Renal pelvis (tissue), 4 donors: ENCODE results near the gene ITGA8. TPM values are rescaled to one million over a fixed set of nuclear protein-coding genes. Genes with fewer than 3 reads are reported as not detected.

Experiments used
- DNase-seq: peaks from one replicate; pipeline ENCODE4 v3.0.0-alpha.2; 2013
- polyA plus RNA-seq, 3 donors: library from polyadenylated mRNA; unstranded; fragments of 120-200 nt; gene quantifications; one replicate each; pipeline ENCODE4 v1.2.1, GENCODE V29; 2013; ENCODE audit not compliant: insufficient read length in 3 of 3

Gene ITGA8
- polyA plus RNA-seq, 3 donors: 27.8 to 46.1 (median 39.0) TPM

GRCh38 chr10:15472008-15472407, 247.7 kb downstream of the ITGA8 start:
- peak; percentile 31 for DNase-seq

- no peak for DNase-seq
These were observed 250.6 kb downstream of the ITGA8 start for GRCh38 chr10:15469111-15469510.

DNA sequence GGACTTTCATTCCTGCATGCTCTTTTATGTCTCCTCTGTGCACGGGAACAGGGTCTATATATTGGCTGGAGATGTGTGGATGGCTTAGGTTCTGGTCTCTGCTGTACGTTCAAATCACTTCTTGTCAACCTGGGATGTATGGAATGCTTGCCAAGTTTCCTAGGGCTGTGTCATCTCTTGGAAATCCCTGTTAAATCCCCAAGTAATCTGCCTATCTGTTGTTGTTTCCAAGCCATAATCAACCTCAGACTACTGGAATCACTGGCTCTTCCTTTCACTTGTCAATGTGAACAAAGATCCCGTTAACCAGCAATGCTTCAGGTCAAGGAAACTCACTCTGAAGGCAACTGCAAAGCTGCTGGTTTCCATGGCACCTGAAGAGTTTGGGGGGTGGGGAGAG, 255.3 kb downstream of the ITGA8 start:
- DNase-seq: no peak

Other genes with a start within 250 kb of the ITGA8 start
- 10 to 100 TPM; 36.7 to 48.9 (median 48.1) TPM for gene MINDY3, start 140.6 kb upstream of the ITGA8 start, polyA plus RNA-seq